ENCODE results near the gene SHROOM3. TPM values are rescaled to one million over a fixed set of nuclear protein-coding genes. Genes with fewer than 3 reads are reported as not detected.

Gene SHROOM3
- total RNA-seq, 1 experiment from 2014 or later, result 27.6 TPM

GRCh38 chr4:76549765-76550164, 114.7 kb downstream of the SHROOM3 start:
- no CpG with 5 or more reads among the region's 1 CpG for WGBS (ENCODE audit: extremely low coverage, insufficient read length, low lambda C conversion rate)
- peak overlapping the region; percentile 1 for H2BK120ac ChIP-seq (ENCODE audit: low read depth, low read length, poor library complexity, severe bottlenecking)
- H3K4me2 ChIP-seq (ENCODE audit: insufficient read depth, insufficient read length, low read length), result no peak overlapping the region
- DNase-seq, result no peak
- H3K79me1 ChIP-seq (ENCODE audit: insufficient read depth, low read depth, low read length, poor library complexity, severe bottlenecking), result no peaks in the 10 kb centered on the region
- no peak overlapping the region for H3T11ph ChIP-seq (ENCODE audit: low read length)
- H2BK15ac ChIP-seq (ENCODE audit: low read depth, low read length), result no peak overlapping the region
- H3K27me3 ChIP-seq (ENCODE audit: insufficient read depth, low read length), result no peaks in the 10 kb centered on the region
- H3K9ac ChIP-seq (ENCODE audit: extremely low read depth, insufficient read length, low read length), result no peak overlapping the region
- H3K36me3 Mint-ChIP-seq (ENCODE audit: insufficient read depth in 1 of 3, low read depth in 3 of 3), result peaks cover 4 to 9% (median 5%) of the 10 kb centered on the region in 3 experiments; a peak in 4 of 7 replicates
- H4K91ac ChIP-seq (ENCODE audit: insufficient read length, low read depth, low read length), result no peak overlapping the region
- H3K4me1 Mint-ChIP-seq, result peaks cover 30 to 32% of the 10 kb centered on the region in 2 experiments
- no peak overlapping the region for H3K14ac ChIP-seq (ENCODE audit: insufficient read depth, low read length)
- no peak overlapping the region for H2BK12ac ChIP-seq (ENCODE audit: insufficient read length, low read depth, low read length)
- H3K23ac ChIP-seq (ENCODE audit: insufficient read length, low read depth, low read length), result no peak overlapping the region
- H3K27ac ChIP-seq (ENCODE audit: insufficient read length, low read depth, low read length), result no peak overlapping the region
- H3K4me1 ChIP-seq (ENCODE audit: insufficient read depth, low read length), result peaks cover 4% of the 10 kb centered on the region
- no peak overlapping the region for H3K56ac ChIP-seq (ENCODE audit: insufficient read length, low read depth, low read length)
- no peaks in the 10 kb centered on the region for H3K9me3 ChIP-seq (ENCODE audit: control insufficient read depth, low read depth, low read length)
- no peak overlapping the region for H4K5ac ChIP-seq (ENCODE audit: insufficient read length, low read depth, low read length)
- H3K9me3 Mint-ChIP-seq, result peaks cover 9% of the 10 kb centered on the region in 2 experiments; a peak in 4 of 5 replicates
- no peaks in the 10 kb centered on the region for H3K27me3 Mint-ChIP-seq (ENCODE audit: low read depth)
- no peaks in the 10 kb centered on the region for H3K79me2 ChIP-seq (ENCODE audit: insufficient read depth, low read length)
- H3K27ac Mint-ChIP-seq, result no peak overlapping the region; a peak in 1 of 7 replicates
- no peak overlapping the region for H2BK20ac ChIP-seq (ENCODE audit: low read depth, low read length, poor library complexity, severe bottlenecking)
- H3K4me3 Mint-ChIP-seq, result no peak overlapping the region
- no peak overlapping the region for H3K4ac ChIP-seq (ENCODE audit: low read depth, low read length)
- no peak overlapping the region for H4K8ac ChIP-seq (replicated peaks; ENCODE audit: insufficient read length, low read depth, low read length)
- H2BK5ac ChIP-seq (ENCODE audit: insufficient read length, low read length), result no peak overlapping the region
- no peaks in the 10 kb centered on the region for H4K20me1 ChIP-seq (ENCODE audit: control insufficient read depth, insufficient read depth, insufficient read length)
- H3K18ac ChIP-seq (ENCODE audit: insufficient read length, low read depth, low read length), result no peak overlapping the region
- no peak for TF ChIP-seq CTCF (conservative IDR thresholded peaks at IDR 0.05)
- H2AK5ac ChIP-seq (ENCODE audit: insufficient read length, low read length), result no peak overlapping the region
- H2AFZ ChIP-seq (ENCODE audit: low read length), result no peak overlapping the region
- no peaks in the 10 kb centered on the region for H3K23me2 ChIP-seq (ENCODE audit: insufficient read length, low read depth, low read length, poor library complexity, severe bottlenecking)
